NCI-H1105 treated with DMSO at 0.1 percent for 48 hours (cell line): ENCODE results near the gene RHO.
"Not testable (repeated sequence)": the region's sequence is repeated elsewhere in the genome, so short reads cannot be mapped to it uniquely, and the experiment has no call there.

Source experiments
- DNase-seq: peaks from one replicate; lab custom pipeline; 2025; lab: John Stamatoyannopoulos, UW

RHO gene

GRCh38 chr3:129543156-129543790 lies 14.8 kb downstream of the RHO start, which contains the start of gene H1-8:
H1-8 (plus strand) TSS chr3:129543175; CDS start chr3:129543219, 44 bp downstream.
- DNase-seq, result no peak

GRCh38 chr3:129543999-129544398 lies 15.6 kb downstream of the RHO start:
- no peak for DNase-seq

- DNase-seq, result not testable (repeated sequence)
Observed at GRCh38 chr3:129545951-129546350, 17.5 kb downstream of the RHO start.

GRCh38 chr3:129547241-129547640 lies 18.8 kb downstream of the RHO start:
- no peak for DNase-seq

- DNase-seq, result no peak
Observed at GRCh38 chr3:129548104-129548965, 19.9 kb downstream of the RHO start.

GRCh38 chr3:129549006-129549800 lies 20.8 kb downstream of the RHO start:
- DNase-seq, result no peak

GRCh38 chr3:129549805-129550204 lies 21.4 kb downstream of the RHO start:
- no peak for DNase-seq

- no peak for DNase-seq
Observed at GRCh38 chr3:129552287-129553050, 24.0 kb downstream of the RHO start.

- DNase-seq, result no peak
Observed at GRCh38 chr3:129553171-129553570, 24.7 kb downstream of the RHO start.

- no peak for DNase-seq
Observed at GRCh38 chr3:129553719-129554118, 25.3 kb downstream of the RHO start.

GRCh38 chr3:129554356-129555152 lies 26.1 kb downstream of the RHO start:
- no peak for DNase-seq

GRCh38 chr3:129555153-129555550 lies 26.7 kb downstream of the RHO start:
- no peak for DNase-seq

GRCh38 chr3:129555616-129556357 lies 27.3 kb downstream of the RHO start:
- DNase-seq, result no peak

GRCh38 chr3:129556358-129556695 lies 27.9 kb downstream of the RHO start:
- no peak for DNase-seq

GRCh38 chr3:129556890-129557547 lies 28.6 kb downstream of the RHO start:
- no peak for DNase-seq

GRCh38 chr3:129557548-129557894 lies 29.1 kb downstream of the RHO start:
- no peak for DNase-seq

- no peak for DNase-seq
Observed at GRCh38 chr3:129558081-129558771, 29.8 kb downstream of the RHO start.

- DNase-seq, result no peak
Observed at GRCh38 chr3:129558772-129559564, 30.5 kb downstream of the RHO start.
